WERI-Rb-1 (cell line): ENCODE measurements around the gene CDH23.

ENCODE experiments used
- DNase-seq: peaks from one replicate; pipeline ENCODE4 v3.0.0-alpha.2; 2020
- H3K27ac ChIP-seq: fragments of 250-450 bp; sonication (Bioruptor Pico); 2 replicates; pipeline ENCODE4 v1.5.1; 2020; ENCODE audit warnings: mild to moderate bottlenecking, moderate library complexity
- H3K27me3 ChIP-seq: fragments of 250-450 bp; sonication (Bioruptor Pico); 2 replicates; pipeline ENCODE4 v1.5.1; 2021; ENCODE audit warnings: mild to moderate bottlenecking, low read depth, moderate library complexity; ENCODE audit not compliant: insufficient read depth, severe bottlenecking
- H3K36me3 ChIP-seq: fragments of 250-450 bp; sonication (Bioruptor Pico); 2 replicates; pipeline ENCODE4 v1.5.1; 2020; ENCODE audit warnings: mild to moderate bottlenecking, moderate library complexity
- H3K4me3 ChIP-seq: 2 replicates; pipeline ENCODE4 v1.5.1; 2011; ENCODE audit warnings: low read depth, mild to moderate bottlenecking, control low read depth, low read length
- H3K9me3 ChIP-seq: fragments of 250-450 bp; sonication (Bioruptor Pico); 2 replicates; pipeline ENCODE4 v1.5.1; 2021; ENCODE audit warnings: mild to moderate bottlenecking, moderate library complexity; ENCODE audit not compliant: severe bottlenecking
- TF ChIP-seq, protein P1 (sequence below): IDR thresholded peaks from 2 replicates; pipeline ENCODE4 v1.5.1; 2011; ENCODE audit warnings: low read depth, mild to moderate bottlenecking, control low read depth, inconsistent platforms, low read length

CDH23 gene

DNA sequence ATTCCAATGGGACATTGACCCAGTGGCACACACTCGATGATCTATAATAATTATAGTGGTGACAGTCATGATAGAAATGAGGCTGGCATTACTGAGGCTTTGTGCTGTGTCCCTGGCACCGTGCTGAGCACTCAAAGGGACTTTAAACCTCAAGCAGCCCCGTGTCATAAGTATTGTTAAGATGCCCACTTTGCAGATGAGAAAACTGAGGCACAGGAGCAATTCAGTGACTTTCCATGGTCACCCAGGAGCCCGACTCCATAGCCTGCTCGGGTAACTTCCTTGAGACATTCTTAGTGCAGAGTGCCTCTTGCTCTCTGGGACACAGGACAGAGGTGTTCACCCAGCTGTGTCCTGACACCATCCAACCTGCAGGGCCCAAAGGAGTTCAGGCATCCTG is 170.3 kb downstream of the CDH23 start:
- TF ChIP-seq, protein P1, sequence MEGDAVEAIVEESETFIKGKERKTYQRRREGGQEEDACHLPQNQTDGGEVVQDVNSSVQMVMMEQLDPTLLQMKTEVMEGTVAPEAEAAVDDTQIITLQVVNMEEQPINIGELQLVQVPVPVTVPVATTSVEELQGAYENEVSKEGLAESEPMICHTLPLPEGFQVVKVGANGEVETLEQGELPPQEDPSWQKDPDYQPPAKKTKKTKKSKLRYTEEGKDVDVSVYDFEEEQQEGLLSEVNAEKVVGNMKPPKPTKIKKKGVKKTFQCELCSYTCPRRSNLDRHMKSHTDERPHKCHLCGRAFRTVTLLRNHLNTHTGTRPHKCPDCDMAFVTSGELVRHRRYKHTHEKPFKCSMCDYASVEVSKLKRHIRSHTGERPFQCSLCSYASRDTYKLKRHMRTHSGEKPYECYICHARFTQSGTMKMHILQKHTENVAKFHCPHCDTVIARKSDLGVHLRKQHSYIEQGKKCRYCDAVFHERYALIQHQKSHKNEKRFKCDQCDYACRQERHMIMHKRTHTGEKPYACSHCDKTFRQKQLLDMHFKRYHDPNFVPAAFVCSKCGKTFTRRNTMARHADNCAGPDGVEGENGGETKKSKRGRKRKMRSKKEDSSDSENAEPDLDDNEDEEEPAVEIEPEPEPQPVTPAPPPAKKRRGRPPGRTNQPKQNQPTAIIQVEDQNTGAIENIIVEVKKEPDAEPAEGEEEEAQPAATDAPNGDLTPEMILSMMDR: no peak
- peaks cover 69% of the 10 kb centered on the region for H3K36me3 ChIP-seq
- no peaks in the 10 kb centered on the region for H3K9me3 ChIP-seq
- no peak overlapping the region for H3K27ac ChIP-seq
- H3K4me3 ChIP-seq: no peak overlapping the region
- no peak for DNase-seq
- H3K27me3 ChIP-seq: no peaks in the 10 kb centered on the region

DNA sequence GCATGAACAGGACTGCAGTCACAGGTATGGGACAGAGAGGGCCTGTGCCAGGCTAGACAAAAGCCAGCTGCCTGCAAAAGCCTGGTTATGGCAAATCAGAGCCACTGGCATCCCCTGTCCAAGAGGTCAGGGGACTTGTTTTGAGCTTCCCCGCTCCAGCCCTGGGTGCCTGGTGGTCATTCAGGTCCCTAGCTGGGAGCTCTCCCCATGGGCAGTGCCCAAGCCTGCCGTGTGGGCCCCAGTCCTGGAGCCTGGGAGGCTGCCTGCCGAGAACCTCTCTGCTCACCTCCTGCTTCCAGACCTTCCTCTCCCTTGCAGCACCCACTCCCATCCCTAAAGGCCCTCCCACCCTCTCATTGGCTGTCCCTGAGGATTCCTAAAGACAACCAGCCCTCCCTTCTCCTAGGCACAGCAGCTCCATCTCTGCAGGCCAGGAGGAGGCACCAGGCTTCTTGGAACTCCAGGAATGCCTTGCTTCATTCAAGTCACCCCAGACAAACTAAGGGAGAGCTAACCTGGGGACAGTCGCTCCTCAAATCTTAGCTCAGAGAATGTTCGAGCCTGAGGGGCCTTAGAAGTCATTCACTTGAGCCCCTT is 172.3 kb downstream of the CDH23 start:
- peaks cover 77% of the 10 kb centered on the region for H3K36me3 ChIP-seq
- H3K4me3 ChIP-seq: no peak overlapping the region
- DNase-seq: no peak
- TF ChIP-seq, protein P1: no peak
- H3K27me3 ChIP-seq: no peaks in the 10 kb centered on the region
- H3K27ac ChIP-seq: no peak overlapping the region
- no peaks in the 10 kb centered on the region for H3K9me3 ChIP-seq

DNA sequence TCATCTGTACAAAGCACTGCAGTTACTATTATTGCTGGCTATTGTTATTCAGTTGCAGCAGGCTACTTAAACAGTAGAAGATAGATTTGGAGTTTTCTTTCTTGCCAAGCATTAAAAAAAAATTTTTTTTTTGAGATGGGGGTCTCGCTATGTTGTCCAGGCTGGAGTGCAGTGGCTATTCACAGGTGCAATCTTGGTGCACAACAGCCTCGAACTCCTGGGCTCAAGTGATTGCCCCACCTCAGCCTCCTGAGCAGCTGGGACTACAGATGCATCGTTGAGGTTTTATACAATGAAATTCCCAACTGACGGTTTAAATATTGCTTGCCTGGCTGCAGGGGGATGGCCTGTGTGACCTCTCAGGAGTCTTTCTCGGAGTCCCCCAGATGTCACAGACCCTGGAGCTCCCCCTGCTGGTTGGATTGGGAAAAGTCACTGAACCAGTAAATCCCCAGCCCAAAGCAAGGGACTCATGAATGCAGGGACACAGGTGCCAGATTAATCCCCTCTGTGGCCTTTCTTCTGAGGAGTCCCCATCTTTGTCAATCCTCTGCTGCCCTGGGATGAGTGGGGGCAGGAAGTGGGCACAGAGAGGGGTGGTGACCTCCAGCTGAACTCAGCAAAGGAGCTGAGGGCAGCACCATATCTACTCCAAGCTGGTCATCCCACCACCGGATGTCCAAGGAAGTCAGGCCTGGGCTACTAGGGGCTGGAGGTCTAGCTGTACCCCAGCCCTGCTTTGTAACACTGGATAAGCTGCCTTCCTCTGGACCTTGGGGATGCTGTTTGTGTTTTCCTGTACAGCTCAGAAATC is 173.3 kb downstream of the CDH23 start:
- TF ChIP-seq, protein P1: peak; percentile 78
- DNase-seq: peak; percentile 90
- H3K4me3 ChIP-seq: no peak overlapping the region

DNA sequence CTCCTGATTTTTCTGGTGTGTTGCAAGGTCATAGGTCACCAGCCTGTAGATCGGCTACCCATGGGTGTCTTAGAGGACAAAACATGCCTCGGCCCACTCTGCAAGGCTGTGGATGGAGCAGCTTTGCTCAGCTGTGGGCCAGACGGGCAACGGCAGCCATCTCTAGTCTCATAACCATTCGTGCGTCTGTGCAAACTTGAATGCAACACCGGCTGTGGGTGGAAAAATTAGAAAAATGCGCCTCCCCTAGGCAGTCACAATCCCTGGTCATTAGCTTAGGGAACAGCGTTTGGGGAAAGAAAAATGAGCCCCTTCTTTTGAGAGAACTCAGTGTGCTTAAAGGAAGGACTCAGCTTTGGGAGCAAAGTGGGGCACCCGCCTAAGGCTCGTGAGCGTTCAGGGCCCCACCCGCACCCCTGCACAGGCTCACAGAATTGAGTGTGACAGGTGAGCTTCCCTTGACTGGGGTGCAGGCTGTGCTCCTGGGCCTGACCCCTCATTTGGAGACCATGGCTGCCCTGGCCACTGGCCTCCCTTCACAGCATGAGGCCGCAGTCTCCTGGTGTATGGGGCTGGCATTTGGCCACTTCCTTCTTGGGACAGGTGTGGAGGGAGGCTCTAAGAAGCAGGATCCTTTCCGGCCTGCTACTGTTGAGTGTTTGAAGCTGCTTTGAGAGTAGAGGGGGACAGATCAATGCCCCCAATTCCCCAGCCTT is 174.9 kb downstream of the CDH23 start:
- H3K36me3 ChIP-seq: peaks cover 90% of the 10 kb centered on the region
- H3K27me3 ChIP-seq: no peaks in the 10 kb centered on the region
- H3K9me3 ChIP-seq: no peaks in the 10 kb centered on the region
- TF ChIP-seq, protein P1: no peak
- no peak for DNase-seq
- H3K4me3 ChIP-seq: no peak overlapping the region
- no peak overlapping the region for H3K27ac ChIP-seq

More for the DNA sequence above, 173.3 kb downstream of the CDH23 start:
- H3K27me3 ChIP-seq: no peaks in the 10 kb centered on the region
- peaks cover 84% of the 10 kb centered on the region for H3K36me3 ChIP-seq
- no peaks in the 10 kb centered on the region for H3K9me3 ChIP-seq
- no peak overlapping the region for H3K27ac ChIP-seq

DNA sequence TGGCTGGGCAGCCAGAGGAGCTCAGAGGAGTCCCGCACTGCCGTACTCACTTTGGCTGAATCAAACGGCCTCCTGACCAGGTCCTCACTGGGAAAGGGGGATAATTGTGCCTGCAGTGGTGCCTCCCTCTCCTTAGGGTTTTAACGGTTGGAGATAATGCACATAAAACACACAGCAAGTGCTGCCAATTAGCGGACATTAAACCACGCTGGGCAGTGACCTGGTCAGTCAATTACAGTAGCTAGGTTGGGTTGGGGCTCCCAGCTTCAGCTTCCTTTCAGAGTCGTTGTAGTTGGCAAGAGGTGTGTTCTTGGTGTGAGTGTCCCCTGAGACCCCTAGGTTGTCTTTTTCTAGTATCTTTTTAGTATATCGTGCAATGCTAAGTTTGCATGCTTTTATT is 176.2 kb downstream of the CDH23 start:
- Histone ChIP-seq H3K36me3 (peaks cover 90% of the 10 kb centered on the region), H3K27ac (no peak overlapping the region), H3K27me3 (no peaks in the 10 kb centered on the region), H3K4me3 (no peak overlapping the region), H3K9me3 (no peaks in the 10 kb centered on the region)
- DNase-seq: no peak
- TF ChIP-seq, protein P1: no peak
